Glutamatergic neuron (in vitro differentiated cells): Measurements from ENCODE around the gene STX17. TPM values are rescaled to one million over a fixed set of nuclear protein-coding genes. Genes with fewer than 3 reads are reported as not detected.

Experiments
- DNase-seq: peaks from one replicate; pipeline ENCODE4 v3.0.0; 2022
- H3K27ac Mint-ChIP-seq: one replicate; pipeline ENCODE4 v1.8.0; 2020; ENCODE audit warnings: mild to moderate bottlenecking, mixed read lengths, inconsistent platforms; ENCODE audit not compliant: unreplicated experiment
- H3K27me3 Mint-ChIP-seq: one replicate; pipeline ENCODE4 v1.8.0; 2020; ENCODE audit warnings: mild to moderate bottlenecking, moderate library complexity, mixed read lengths, inconsistent platforms; ENCODE audit not compliant: unreplicated experiment
- H3K36me3 Mint-ChIP-seq: one replicate; pipeline ENCODE4 v1.8.0; 2020; ENCODE audit warnings: mild to moderate bottlenecking, mixed read lengths, inconsistent platforms; ENCODE audit not compliant: unreplicated experiment
- H3K4me1 Mint-ChIP-seq: one replicate; pipeline ENCODE4 v1.8.0; 2020; ENCODE audit warnings: mild to moderate bottlenecking, low read depth, mixed read lengths, inconsistent platforms; ENCODE audit not compliant: unreplicated experiment
- H3K4me3 Mint-ChIP-seq: one replicate; pipeline ENCODE4 v1.8.0; 2020; ENCODE audit warnings: mild to moderate bottlenecking, mixed read lengths, inconsistent platforms; ENCODE audit not compliant: unreplicated experiment
- H3K9me3 Mint-ChIP-seq: one replicate; pipeline ENCODE4 v1.8.0; 2020; ENCODE audit warnings: mild to moderate bottlenecking, moderate library complexity, mixed read lengths, inconsistent platforms; ENCODE audit not compliant: unreplicated experiment
- CTCF ChIP-seq: fragments of 200-600 bp; sonication (generic); IDR thresholded peaks from one replicate; pipeline ENCODE4 v1.5.0; 2021; ENCODE audit not compliant: partially characterized antibody, unreplicated experiment
- total RNA-seq: library from RNA; stranded (reverse); fragmentation: NEBNext Ultra II Directional; extraction: Animal tissue kit (Norgen Biotek cat#: 25700); gene quantifications from one replicate; pipeline ENCODE4 v1.2.1, GENCODE V29; 2021; ENCODE audit not compliant: unreplicated experiment

The STX17 gene
- total RNA-seq, 1 donor from 2014 or later, result 14.1 TPM

DNA sequence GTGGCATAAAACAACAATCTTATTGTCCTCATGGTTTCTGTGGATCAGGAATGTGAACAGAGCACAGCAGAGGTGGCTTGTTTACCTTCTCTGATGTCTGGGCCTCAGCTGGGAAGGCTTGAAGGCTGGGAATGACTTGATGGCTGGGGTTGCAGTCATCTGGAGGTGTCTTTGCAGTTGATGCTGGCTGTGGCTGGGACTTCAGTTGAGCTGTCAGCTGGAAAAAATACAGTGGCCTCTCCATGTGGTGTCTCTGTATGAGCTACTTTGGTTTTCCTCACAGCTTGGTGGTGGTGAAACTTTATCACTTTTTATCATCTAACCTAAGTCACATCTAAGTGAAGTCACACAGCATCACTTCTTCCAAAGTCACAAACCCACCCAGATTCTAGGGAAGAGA lies 24.7 kb upstream of the STX17 start:
- DNase-seq, result no peak
- Mint-ChIP-seq H3K27ac (no peak overlapping the region), H3K27me3 (no peaks in the 10 kb centered on the region), H3K4me3 (no peak overlapping the region), H3K4me1 (no peaks in the 10 kb centered on the region), H3K9me3 (no peaks in the 10 kb centered on the region), H3K36me3 (no peaks in the 10 kb centered on the region)
- TF ChIP-seq CTCF, result no peak

GRCh38 chr9:99885747-99886146 lies 20.7 kb upstream of the STX17 start:
- H3K27ac Mint-ChIP-seq, result no peak overlapping the region
- H3K36me3 Mint-ChIP-seq, result no peaks in the 10 kb centered on the region
- H3K27me3 Mint-ChIP-seq, result no peaks in the 10 kb centered on the region

GRCh38 chr9:99889120-99889519 lies 17.3 kb upstream of the STX17 start:
- DNase-seq, result no peak
- Mint-ChIP-seq H3K9me3 (no peaks in the 10 kb centered on the region), H3K36me3 (no peaks in the 10 kb centered on the region), H3K27ac (no peak overlapping the region), H3K27me3 (no peaks in the 10 kb centered on the region), H3K4me1 (no peaks in the 10 kb centered on the region), H3K4me3 (no peak overlapping the region)
- no peak for TF ChIP-seq CTCF

More at GRCh38 chr9:99885747-99886146, 20.7 kb upstream of the STX17 start:
- TF ChIP-seq CTCF, result no peak
- H3K4me3 Mint-ChIP-seq, result no peak overlapping the region
- no peaks in the 10 kb centered on the region for H3K9me3 Mint-ChIP-seq
- H3K4me1 Mint-ChIP-seq, result no peaks in the 10 kb centered on the region
- DNase-seq, result no peak

DNA sequence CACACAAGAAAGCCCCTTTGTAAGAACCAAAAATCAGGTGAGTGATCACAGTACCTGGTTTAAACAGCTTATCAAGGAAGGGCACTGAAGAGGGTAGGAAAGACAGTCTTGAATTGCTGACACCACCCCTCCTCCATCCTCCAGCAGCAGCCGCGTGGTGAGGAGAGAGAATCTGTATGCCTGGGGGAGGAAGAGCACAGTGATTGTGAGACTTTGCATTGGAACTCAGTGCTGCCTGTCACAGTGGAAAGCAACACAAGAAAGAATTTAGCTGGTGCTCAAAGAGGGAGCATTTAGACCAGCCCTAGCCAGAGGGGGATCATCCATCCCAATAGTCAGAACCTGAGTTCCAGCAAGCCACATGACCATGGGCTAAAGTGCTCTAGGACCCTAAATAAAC lies 11.6 kb upstream of the STX17 start:
- H3K4me1 Mint-ChIP-seq, result peaks cover 2% of the 10 kb centered on the region
- no peaks in the 10 kb centered on the region for H3K9me3 Mint-ChIP-seq
- DNase-seq, result no peak
- no peak overlapping the region for H3K27ac Mint-ChIP-seq
- no peaks in the 10 kb centered on the region for H3K36me3 Mint-ChIP-seq
- peaks cover 6% of the 10 kb centered on the region for H3K27me3 Mint-ChIP-seq
- no peak overlapping the region for H3K4me3 Mint-ChIP-seq
- no peak for TF ChIP-seq CTCF

GRCh38 chr9:99895510-99895909 lies 10.9 kb upstream of the STX17 start:
- Mint-ChIP-seq H3K4me1 (peaks cover 2% of the 10 kb centered on the region), H3K27me3 (peaks cover 6% of the 10 kb centered on the region), H3K27ac (no peak overlapping the region), H3K4me3 (no peak overlapping the region), H3K9me3 (no peaks in the 10 kb centered on the region), H3K36me3 (no peaks in the 10 kb centered on the region)
- DNase-seq, result no peak
- no peak for TF ChIP-seq CTCF
